GM18909 (cell line): ENCODE measurements around the gene SLC2A13.
"Not testable (repeated sequence)": the region's sequence is repeated elsewhere in the genome, so short reads cannot be mapped to it uniquely, and the experiment has no call there.

Experiments used
- ATAC-seq: cut with Tn5 transposase; IDR thresholded peaks from one replicate; pipeline ENCODE4 v1.9.1; 2021; ENCODE audit warnings: mild to moderate bottlenecking; ENCODE audit not compliant: unreplicated experiment, poor library complexity

The SLC2A13 gene

DNA sequence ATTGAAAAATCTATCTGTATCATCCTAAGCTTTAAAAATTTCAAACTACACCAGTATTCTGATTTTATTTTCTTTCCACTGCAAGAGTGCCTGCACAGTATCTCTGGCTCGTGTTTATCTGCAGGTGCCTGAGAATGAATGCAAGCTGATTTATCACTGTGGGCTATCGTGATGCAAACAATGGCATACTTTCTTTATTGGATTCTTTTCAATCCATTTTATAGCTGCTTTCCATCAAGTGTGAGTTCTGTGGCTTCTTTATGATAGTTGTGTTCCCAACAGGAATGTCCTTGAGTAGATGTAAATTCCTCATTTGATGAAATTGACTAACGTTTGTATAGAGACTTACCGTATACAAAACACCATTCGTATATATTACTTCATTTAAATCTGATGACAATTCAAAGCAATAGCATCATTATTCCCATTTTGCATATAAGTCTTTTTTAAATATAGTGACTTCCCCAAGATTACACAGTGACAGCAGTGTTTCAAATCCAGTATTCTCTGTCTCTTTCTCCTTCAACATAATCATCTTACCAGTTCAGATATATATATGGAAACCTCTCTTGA lies 326.0 kb downstream of the SLC2A13 start:
- ATAC-seq, result no peak

DNA sequence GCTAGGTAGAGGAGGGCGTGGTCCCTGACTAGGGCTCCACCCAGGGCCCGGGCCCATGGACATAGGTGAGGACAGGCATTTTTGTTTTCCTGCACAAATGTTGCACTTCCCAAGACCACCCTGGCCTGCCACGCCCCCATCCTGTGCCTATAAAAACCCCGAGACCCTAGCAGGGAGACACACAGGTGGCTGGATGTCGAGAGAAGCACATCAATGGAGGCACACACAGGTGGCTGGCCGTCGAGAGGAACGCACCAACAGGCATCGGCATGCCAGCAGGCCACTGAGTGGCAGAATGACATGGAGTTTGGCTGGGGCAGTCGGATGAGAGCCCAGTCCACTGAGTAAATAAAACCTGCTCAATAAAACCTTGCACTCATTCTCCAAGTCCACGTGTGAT lies 328.4 kb downstream of the SLC2A13 start:
- ATAC-seq, result no peak

DNA sequence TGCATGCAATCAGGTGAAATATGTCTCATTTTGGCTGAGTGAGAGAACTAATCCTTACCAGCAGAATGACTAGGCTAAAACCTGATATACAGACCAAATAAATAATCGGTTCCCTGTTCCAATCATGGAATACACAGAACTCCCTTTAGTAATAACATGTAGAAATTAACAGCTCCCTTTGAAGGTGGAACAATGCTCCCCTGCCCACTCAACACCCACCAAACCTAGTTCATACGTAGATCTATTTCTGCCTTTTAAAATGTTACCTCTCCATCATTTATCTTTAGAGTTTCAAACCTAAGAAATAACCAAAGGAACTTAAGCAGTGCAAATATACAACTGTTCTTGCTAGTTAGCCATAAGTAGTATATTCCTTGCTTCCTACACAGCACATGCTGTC lies 332.6 kb downstream of the SLC2A13 start:
- no peak for ATAC-seq

DNA sequence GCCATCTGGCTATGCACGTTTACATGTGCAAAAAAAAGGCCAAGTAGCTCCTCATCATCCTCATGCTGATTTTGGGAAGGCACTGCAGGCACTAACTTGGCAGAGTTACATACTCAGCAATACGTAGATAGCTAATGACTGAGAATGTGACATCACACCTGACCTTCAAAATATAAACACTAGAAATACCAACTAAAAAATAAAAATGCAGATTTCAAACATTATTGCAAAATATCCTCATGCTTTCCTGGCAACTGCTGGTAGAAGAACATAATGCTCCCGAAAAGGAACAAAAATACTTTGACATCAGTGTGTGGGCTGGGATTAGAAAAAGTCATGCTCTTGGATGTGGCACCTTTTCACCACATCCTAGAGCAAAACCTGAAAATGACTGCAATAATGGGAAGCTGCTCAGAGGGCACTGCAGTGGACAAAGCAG lies 333.0 kb downstream of the SLC2A13 start:
- no peak for ATAC-seq

DNA sequence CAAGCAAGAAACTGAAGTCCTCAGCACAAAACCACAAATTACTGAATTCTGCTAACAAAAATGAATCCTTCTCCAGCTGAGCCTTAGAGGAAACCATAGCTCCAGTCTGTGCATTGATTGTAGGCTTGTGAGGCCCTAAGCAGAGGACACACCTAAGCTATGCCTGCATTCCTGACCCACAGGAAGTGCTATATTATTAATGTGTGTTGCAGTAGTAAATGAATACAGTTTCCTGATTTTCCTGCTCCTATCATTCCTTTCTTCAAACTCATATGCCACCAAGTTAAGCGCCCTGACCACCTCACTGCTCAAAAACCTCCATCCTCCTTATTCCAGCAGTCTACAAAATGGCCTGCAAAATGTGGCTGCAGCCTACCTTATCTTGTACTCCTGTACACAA lies 334.4 kb downstream of the SLC2A13 start:
- no peak for ATAC-seq

DNA sequence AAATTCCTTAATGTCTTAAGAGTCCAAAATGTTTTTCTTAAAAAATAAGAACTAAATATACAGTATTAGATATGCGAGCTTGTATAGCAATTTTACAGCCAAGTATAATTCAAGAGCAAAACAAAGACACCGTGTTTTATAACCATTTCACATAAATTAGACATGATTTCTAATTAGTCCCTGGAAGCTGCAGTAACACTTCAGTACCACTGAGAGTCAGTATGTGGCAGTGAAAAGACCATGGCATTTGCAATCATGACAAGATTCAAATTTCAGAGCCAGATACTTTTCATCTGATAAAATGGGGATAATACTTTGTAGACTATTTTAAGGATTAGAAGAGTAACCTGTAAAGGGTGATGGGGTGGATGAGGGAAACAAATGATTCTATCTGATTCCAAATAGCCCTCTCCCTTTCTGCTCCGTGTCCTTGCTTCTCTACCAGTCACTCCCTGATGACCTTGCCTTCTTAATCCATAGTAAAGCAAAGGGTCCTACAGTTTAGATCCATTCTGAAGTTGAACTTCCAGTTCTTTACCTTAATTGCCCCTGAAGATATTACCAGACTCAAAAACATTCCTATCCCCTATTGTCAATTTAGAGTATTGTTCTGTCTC lies 340.8 kb downstream of the SLC2A13 start:
- ATAC-seq, result peak; percentile 78

DNA sequence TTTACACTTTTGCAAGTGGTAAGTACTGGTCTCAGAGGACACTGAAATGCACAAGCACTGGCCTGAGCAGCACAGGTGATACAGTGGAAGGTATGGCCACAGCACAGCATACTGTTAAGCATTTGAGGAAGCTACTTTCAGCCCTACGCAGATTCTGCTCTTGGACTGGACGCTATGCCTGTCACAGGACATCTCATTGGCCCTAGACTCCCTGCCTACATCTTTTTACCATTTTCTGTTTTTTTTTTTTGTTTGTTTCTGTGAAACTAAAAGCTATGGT lies 342.1 kb downstream of the SLC2A13 start:
- ATAC-seq, result no peak

DNA sequence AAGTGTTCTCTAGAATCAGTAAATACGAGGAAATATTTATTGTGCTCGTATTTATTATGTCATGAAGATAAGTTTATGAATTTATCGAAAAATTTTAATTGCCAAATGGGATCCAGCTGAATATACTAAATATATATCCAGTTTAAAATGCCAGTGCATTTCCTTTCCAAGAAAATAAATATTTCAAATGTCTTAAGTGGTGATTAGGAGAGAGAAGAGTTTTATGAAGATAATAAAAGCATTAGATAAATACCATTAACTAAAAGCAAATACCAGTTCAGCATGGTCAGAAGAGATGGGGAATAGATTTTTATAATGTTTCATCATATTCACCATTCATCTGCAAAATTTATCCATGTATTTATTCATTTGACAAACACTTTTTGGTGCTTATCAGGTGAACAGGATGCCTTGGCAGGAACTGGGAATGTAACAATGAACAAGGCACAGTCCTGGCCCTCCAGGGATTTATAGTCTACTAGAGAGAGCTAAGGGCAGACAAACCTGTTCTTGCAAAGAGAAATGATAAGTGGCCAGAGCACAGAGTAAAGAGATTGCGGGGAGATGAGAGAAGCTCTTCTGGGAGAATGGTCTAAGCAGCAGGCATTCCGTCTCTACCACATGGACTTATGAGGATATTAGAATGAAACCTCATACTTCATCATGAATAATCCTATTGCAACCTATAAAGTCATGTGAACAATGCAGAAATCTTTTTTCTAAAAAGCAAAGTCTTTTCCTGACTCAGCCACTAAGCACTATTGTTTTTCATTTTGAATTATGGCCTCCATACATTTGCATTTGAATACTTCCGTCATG lies 342.6 kb downstream of the SLC2A13 start:
- ATAC-seq, result no peak

DNA sequence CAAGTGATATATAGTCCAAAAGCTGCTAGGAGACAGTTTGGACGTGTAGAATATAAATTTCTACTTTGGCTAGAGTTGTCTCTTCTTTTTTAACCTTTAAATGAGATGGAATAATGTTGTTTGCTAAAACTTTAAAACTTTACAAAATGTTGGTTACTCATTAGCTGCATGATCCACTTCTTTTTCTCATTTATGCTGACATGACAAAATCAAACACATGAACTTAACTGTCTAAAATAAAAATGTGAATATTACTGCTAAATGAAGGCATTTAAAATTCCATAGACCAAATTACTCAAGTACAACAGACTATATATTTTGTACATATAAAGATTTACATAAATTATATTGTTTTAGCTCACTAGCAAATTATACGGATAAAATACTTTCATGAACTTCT lies 350.4 kb downstream of the SLC2A13 start:
- no peak for ATAC-seq

DNA sequence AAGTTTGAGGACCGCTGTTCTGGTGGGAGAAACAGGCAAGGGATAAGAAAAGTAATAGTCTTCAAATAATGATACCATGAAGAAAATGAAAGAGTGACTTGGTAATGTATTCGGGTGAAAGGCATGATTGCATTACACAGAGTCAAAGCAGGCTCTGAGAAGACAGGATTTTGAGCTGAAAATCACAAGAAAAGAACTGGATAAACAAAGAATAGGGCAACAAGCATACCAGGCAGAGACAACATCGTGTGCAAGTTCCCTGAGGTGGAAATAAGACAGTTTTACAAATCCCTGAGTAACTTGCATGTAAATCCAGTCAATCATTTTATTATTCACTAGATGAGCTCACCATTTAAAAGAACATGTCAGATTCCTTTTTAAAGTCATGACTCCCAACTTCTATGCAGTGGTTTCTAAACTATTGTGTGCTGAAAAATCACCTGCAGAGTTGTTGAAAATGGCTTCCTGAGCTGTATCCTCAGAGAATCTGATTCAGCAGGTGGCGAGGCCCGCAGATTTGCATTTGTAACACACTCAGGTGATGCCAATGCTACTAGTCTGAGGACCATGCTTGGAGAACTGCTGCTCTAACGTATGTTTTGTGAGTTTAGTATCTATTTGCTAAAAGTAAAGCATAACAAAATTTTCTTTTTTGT lies 353.3 kb downstream of the SLC2A13 start:
- no peak for ATAC-seq

DNA sequence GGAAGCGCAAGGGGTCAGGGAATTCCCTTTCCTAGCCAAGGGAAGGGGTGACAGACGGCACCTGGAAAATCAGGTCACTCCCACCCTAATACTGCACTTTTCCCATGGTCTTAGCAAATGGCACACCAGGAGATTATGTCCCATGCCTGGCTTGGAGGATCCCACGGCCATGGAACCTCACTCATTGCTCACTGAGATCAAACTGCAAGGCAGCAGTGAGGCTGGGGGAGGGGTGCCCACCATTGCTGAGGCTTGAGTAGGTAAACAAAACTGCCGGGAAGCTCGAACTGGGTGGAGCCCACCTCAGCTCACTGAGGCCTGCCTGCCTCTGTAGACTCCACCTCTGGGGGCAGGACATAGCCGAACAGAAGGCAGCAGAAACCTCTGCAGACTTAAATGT lies 359.7 kb downstream of the SLC2A13 start:
- not testable (repeated sequence) for ATAC-seq

DNA sequence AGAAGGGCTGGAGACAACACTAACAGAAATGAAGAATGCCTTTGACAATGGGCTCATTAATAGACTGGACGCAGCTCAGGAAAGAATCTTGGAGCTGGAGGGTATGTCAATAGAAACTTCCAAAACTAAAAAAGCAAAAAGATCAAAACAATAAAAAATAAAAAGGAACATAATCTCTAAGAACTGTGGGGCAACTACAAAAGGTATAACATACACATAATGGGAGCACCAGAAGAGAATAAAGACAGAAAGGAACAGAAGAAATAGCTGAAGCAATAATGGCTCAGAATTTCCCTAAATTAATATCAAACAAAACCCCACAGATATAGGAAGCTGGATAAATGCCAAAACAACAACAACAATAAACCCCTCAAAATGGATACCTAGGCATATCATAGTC lies 362.2 kb downstream of the SLC2A13 start:
- no peak for ATAC-seq

DNA sequence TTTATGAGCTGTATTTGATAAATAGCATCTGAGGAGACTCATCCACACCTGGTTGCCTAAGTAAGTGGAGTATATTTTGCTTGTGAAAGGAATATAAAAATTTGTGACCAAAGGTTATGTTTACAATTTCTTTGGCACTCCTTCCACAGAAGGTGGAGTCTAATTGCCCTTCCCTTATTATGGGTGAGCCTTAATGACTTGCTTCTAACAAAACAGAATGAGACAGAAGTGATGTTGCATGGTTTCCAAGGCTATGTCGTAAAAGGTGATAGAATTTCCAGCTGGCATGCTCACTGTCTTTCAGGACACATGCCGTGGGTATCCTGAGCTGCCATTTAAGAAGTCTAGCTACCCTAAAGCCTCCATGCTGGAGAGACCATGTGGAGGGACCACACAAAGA lies 369.5 kb downstream of the SLC2A13 start:
- no peak for ATAC-seq

DNA sequence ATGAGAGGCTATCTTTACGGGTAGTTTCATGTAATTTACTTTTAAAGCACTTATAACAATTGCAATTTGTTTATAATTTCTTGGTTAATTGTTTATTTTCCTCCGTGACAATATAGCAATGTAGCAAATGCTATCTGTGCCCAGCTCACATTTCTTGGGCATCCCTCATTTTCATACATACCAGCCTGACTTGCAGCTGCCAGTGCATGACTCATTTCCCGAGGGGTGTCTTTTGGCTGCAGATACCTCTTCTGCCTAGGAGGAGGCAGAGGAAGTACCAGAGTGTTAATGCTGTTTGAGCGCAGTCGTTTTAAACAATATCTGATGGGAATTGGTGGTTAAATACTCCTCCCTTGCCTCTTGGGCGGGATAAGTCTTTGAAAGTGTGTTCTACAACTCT lies 382.1 kb downstream of the SLC2A13 start:
- ATAC-seq, result no peak

DNA sequence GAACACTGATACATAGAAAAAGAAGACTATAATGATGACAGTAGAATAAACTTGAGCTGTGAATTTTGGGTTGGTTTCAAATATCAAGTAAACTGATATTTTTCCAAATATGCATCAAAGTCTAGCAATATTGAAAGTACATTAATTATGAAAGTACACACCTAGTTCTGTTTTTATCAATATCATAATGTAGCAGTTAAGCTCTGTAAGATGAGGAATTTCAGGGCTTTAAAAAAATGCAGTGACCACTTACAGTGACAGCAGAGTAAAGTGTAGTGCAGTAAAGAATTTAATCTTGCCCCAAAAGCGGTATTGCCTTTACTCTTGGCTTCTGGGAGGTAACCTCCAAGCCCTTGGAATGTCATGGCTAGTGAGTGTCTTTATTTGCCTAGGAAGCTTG lies 383.4 kb downstream of the SLC2A13 start:
- no peak for ATAC-seq

DNA sequence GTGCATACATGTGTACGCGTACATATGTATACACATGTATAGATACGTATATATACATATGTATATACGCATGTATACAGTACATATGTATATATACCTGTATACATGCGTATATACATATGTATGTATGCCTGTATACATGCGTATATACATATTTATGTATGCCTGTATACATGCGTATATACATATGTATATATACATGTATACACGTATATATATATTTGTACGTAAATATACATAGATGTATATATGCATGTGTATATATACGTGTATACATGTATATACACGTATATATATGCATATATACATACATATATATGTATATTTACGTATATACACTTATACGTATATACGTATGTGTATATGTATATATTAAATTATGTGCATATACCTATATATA lies 392.3 kb downstream of the SLC2A13 start:
- ATAC-seq, result no peak

DNA sequence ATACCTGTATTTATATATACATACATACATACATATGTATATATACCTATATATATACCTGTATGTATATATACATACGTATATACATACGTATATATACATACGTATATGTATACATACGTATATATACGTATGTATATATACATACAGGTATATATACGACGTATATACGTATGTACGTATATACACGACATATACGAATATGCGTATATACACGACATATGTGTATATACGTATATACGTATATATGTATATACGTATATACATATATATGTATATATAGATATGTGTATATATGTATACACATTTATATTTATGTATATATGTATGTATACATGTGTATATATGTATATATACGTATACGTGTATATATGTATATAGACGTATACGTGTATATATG lies 393.5 kb downstream of the SLC2A13 start:
- ATAC-seq, result no peak
